HFF-Myc (cell line): ENCODE data around the gene CFAP410.

Experiments
- DNase-seq: peaks from one replicate; pipeline ENCODE4 v3.0.0-alpha.2; 2011; ENCODE audit warnings: low read depth; ENCODE audit errors: extremely low read depth
- H3K4me3 ChIP-seq: replicated peaks from 2 replicates; pipeline ENCODE4 v1.5.1; 2011; ENCODE audit warnings: low read depth, mild to moderate bottlenecking, control low read depth, low read length
- TF ChIP-seq, protein P1 (sequence below): IDR thresholded peaks from 2 replicates; pipeline ENCODE4 v1.5.1; 2012; ENCODE audit warnings: mild to moderate bottlenecking, low read depth, low read length, control low read depth; ENCODE audit errors: missing control alignments

CFAP410 gene

DNA sequence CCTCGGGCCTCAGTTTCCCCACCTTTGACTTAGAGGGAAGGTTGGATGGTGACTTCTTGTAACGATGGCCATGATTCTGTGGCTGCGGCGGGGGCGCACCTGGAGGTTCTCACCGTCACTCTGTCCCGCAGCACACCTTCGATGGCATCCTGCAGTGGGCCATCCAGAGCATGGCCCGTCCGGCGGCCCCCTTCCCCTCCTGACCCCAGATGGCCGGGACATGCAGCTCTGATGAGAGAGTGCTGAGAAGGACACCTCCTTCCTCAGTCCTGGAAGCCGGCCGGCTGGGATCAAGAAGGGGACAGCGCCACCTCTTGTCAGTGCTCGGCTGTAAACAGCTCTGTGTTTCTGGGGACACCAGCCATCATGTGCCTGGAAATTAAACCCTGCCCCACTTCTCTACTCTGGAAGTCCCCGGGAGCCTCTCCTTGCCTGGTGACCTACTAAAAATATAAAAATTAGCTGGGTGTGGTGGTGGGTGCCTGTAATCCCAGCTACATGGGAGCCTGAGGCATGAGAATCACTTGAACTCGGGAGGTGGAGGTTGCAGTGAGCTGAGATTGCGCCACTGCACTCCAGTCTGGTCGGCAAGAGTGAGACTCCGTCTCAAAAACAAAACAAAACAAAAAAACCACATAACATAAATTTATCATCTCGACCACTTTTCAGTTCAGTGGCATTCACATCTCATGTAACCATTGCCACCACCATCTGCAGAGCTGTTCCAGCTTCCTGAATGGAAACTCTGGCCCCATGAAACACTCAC is 41.5 kb downstream of the CFAP410 start:
- peak; percentile 55 for DNase-seq
- no peak overlapping the region for H3K4me3 ChIP-seq
- TF ChIP-seq, protein P1, sequence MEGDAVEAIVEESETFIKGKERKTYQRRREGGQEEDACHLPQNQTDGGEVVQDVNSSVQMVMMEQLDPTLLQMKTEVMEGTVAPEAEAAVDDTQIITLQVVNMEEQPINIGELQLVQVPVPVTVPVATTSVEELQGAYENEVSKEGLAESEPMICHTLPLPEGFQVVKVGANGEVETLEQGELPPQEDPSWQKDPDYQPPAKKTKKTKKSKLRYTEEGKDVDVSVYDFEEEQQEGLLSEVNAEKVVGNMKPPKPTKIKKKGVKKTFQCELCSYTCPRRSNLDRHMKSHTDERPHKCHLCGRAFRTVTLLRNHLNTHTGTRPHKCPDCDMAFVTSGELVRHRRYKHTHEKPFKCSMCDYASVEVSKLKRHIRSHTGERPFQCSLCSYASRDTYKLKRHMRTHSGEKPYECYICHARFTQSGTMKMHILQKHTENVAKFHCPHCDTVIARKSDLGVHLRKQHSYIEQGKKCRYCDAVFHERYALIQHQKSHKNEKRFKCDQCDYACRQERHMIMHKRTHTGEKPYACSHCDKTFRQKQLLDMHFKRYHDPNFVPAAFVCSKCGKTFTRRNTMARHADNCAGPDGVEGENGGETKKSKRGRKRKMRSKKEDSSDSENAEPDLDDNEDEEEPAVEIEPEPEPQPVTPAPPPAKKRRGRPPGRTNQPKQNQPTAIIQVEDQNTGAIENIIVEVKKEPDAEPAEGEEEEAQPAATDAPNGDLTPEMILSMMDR: peak; percentile 81

DNA sequence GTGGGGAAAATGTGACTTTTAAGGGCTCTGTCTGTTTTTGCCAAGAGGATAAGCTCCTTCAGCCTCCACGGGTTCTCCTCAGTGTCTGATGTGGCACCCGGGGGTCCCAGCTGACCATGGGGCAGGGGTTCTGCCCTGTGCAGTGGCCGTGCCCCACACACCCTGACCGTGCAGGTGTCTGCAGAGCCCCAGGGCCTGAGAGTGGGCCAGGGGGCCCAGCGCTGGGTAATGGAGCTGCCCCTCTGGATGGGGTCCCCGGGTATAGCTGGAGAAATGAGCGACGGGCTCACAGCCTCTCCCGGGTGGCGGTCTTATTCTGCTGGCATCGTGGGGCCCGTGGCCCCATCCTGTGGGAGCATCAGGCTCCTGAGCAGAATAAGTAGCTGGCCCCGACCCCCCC is 42.3 kb downstream of the CFAP410 start:
- H3K4me3 ChIP-seq: no peak overlapping the region
- DNase-seq: no peak
- TF ChIP-seq, protein P1: no peak

DNA sequence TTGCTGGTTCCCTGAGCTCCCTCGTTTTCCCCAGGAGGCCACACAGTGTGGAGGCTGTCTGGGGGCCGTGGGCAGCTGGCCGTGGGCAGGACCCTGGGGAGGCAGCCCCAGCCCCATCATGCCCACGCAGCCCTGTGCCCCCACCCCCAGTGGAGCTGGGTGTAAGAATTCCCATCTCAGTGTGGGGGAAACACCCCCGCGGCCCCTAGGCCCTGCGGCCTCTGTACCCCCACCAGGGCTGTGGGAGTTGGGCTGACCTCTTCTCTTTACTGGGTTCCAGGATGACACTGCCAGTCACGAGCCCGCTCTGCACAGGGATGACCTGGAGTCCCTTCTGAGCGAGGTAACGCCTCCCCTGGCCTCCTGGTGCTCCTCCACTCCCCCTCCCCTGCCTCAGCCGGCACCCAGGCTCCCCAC is 43.1 kb downstream of the CFAP410 start:
- TF ChIP-seq, protein P1: no peak
- H3K4me3 ChIP-seq: no peak overlapping the region
- no peak for DNase-seq

DNA sequence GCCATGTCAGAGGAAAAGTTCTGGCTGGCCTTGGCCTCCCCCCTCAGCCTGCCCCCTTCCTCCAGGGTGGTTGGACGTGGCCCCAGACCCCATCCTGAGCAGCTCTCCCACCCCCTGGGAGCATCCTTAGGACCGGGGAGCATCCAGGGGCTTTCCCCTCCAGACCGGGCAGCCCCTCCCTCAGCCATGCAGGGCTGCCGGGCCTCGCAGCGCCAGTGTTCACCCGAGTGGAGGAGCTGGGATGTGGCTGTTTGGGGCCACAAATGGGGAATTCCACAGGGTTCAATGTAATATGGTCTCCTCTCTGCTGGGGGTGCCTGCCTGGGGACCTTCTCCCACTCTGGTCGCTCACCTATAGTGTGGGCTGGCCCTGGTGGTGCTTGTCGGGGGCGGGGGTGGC is 43.5 kb downstream of the CFAP410 start:
- no peak overlapping the region for H3K4me3 ChIP-seq
- TF ChIP-seq, protein P1: no peak
- no peak for DNase-seq

DNA sequence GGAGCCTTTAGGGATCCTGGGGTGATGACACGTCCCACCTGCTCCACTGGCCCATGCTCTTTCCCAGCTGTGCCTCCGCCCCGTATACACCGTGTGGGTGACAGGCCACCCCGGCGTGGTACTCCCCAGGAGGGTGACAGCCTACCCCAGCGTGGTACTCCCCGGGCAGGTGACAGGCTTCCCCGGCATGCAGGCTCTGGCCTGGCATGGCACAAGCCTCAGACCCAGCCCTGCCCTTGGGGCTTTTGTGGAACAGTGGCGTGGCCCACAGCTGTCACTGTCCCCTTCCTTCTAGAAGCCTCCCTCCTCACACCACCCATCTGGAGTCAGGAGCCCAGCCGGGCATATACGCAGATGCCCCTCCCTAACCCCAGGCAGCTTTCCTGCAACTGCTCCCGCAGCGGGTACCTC is 44.0 kb downstream of the CFAP410 start:
- DNase-seq: no peak
- no peak overlapping the region for H3K4me3 ChIP-seq
- TF ChIP-seq, protein P1: no peak

DNA sequence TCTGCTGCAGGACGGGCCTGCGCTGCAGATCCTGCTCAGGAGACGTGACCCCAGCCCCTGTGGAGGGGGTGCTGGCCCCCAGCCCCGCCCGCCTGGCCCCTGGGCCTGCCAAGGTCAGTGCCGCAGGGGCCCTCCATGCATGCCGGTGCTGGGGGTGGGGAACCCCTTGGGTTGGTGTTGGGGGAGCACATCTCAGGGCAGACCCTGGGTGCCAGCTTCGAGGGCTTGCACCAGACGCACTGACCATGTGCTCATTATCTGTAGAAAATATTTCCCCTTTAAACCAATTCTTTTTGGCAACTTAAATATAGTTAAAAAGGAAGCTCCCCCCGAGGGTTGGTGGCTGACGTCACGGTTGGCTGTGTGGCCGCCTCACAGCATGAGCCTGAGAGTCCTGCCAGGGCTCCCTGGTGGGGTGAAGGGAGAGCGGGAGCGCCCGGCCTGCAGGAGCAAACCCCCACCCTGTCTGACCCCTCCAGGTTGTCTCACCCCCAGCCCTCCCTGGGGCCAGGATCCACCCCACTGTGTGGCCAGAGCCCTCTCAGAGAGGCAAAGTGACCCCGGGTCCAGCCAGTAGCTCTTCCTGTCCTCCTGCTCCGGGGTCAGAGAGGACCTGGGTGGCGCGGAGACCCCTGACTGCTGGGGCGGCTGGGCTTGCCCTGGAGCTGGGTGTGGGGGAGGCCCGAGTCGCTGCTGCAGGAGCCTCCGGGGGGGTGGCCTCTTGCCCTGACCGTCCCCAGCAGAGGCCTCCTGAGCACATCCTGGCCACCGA is 44.6 kb downstream of the CFAP410 start:
- H3K4me3 ChIP-seq: no peak overlapping the region
- DNase-seq: no peak
- TF ChIP-seq, protein P1: no peak
